IPS-20b (cell line): ENCODE data around the gene THAP4.

Source experiments
- H3K27ac ChIP-seq: one replicate; pipeline ENCODE4 v1.5.1; 2013; ENCODE audit warnings: low read length
- H3K27me3 ChIP-seq: 2 replicates; pipeline ENCODE4 v1.6.1; 2013; ENCODE audit warnings: mild to moderate bottlenecking, low read length, inconsistent platforms; ENCODE audit not compliant: insufficient read depth
- H3K36me3 ChIP-seq: 2 replicates; pipeline ENCODE4 v1.6.1; 2013; ENCODE audit warnings: low read depth, mild to moderate bottlenecking, inconsistent platforms, low read length, moderate library complexity; ENCODE audit not compliant: insufficient read depth
- H3K4me1 ChIP-seq: 2 replicates; pipeline ENCODE4 v1.6.1; 2013; ENCODE audit warnings: mild to moderate bottlenecking, control low read depth, inconsistent platforms, low read length, moderate library complexity; ENCODE audit not compliant: insufficient read depth
- H3K4me3 ChIP-seq: 2 replicates; pipeline ENCODE4 v1.5.1; 2013; ENCODE audit warnings: mild to moderate bottlenecking, low read length, inconsistent platforms
- H3K9ac ChIP-seq: 2 replicates; pipeline ENCODE4 v1.6.1; 2013; ENCODE audit warnings: low read depth, mild to moderate bottlenecking, inconsistent platforms, low read length, moderate library complexity
- H3K9me3 ChIP-seq: 2 replicates; pipeline ENCODE4 v1.6.1; 2013; ENCODE audit warnings: mild to moderate bottlenecking, low read depth, low read length, inconsistent platforms; ENCODE audit not compliant: insufficient read depth

THAP4 gene

DNA sequence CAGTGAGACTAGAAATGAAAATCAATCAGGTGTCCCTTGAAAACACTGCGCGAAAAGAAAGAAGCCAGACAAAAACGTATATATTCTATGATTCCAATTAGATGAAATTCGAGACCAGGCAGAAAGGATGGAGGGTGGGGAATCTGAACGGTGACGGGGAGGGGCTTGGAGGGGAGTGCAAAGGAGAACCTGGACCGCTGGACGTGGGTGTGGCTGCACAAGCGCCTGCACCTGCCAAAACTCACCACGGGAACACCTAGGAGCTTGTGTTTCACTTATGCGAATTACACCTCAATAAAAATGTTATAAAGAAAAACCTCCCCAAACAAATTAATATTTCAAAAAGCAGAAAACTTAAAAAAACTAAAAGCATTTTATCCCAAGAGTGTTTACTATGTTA, 21.9 kb downstream of the THAP4 start:
- Histone ChIP-seq H3K4me3 (no peak overlapping the region), H3K27ac (no peak overlapping the region), H3K27me3 (no peaks in the 10 kb centered on the region), H3K4me1 (peaks cover 7% of the 10 kb centered on the region; the same call in 1 of the 2 replicates), H3K36me3 (no peaks in the 10 kb centered on the region), H3K9me3 (no peaks in the 10 kb centered on the region), H3K9ac (no peak overlapping the region)

DNA sequence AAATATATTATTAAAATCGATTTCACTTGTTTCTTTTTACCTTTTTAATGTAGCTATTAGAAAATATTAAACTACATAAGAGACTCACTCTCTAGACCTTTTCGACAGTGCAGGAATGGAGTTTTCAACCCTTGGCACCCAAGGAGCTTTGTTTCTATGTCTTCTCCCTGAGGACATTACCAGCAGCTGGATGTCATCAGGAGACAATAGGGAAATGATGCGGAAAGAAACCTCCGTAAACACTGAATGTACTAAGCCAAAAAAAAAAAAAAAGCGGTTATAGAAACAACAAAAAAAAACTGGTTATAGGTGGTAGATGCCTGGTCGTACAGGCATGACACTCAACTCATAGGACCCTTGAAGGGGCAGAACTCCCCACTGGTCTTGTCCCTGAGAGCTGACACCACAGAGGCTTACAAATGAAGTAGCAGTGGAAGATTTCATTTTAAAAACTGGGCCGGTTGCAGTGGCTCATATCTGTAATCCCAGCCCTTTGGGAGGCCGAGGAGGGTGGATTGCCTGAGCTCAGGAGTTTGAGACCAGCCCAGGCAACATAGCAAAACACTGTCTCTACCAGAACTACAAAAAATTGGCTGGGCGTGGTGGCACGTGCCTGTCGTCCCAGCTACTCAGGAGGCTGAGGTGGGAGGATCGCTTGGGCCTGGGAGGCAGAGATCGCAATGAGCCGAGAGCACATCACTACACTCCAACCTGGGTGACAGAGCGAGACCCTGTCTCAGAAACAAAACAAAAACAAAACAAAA, 23.8 kb downstream of the THAP4 start:
- Histone ChIP-seq H3K27ac (no peak overlapping the region), H3K9ac (no peak overlapping the region), H3K27me3 (no peaks in the 10 kb centered on the region), H3K4me3 (no peak overlapping the region), H3K36me3 (peaks cover 3% of the 10 kb centered on the region; the same call in 1 of the 2 replicates), H3K9me3 (no peaks in the 10 kb centered on the region), H3K4me1 (peaks cover 7% of the 10 kb centered on the region; the same call in 1 of the 2 replicates)

DNA sequence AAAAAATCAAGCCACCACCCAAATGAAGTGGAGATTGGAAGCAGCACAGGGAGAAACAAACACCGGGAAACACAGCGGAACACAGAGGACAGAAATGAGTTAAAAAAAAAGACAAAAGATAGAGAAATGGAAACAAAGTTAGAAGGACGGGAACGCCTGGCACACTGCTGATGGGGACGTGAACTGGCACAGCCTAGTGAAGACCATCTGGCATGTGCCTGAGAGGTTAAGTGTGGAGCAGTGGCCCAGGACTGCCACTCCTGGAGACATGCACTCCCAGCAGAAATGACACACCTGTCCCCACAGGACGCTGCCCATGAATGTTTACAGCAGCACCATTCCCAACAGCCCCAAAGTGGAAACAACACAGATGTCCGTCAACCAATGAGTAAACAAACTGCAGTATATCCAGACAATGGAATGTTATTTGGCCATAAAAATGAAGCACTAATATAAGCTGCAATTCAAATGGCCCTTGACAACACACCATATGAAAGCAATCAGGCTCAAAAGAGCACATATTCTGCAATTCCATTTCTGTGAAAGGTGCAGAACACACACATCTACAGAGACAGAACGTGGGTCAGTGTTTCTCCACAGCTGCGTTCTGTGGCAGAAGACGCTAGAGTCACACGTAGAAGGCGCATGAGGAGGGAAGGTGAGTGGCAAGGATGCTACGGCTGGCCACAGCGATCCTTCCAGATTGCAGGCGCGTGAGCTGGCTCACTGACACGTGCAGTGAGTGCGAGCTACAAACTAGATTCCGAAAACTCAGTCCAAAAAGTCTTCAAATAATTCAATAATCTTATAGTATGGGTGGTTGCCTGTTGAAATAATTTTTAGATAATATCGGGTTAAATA, 24.6 kb downstream of the THAP4 start:
- Histone ChIP-seq H3K9ac (no peak overlapping the region), H3K4me3 (no peak overlapping the region), H3K9me3 (no peaks in the 10 kb centered on the region), H3K27me3 (no peaks in the 10 kb centered on the region), H3K4me1 (peaks cover under 1% of the 10 kb centered on the region; the same call in 1 of the 2 replicates), H3K36me3 (peaks cover 3% of the 10 kb centered on the region; the same call in 1 of the 2 replicates), H3K27ac (no peak overlapping the region)

DNA sequence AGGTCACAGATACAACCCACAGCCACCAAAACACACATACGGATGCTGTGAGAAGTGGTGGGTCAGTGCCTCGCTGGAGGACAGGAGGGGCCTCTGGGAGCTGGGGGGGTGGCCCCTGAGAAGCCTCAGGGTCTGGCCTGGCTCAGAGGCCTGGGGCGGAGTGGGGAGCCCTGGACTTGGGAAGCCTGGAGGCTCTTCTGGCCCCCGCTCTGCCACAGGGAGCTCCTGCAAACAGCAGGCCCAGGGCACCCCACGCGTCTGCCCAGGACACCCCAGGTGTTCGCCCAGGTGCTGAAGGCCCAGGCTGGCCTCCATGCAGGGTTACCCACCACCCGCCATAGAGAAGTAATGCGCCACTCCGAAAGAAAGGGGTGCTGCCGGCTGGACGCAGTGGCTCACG, 25.9 kb downstream of the THAP4 start:
- Histone ChIP-seq H3K4me1 (no peaks in the 10 kb centered on the region), H3K9ac (peak overlapping the region; percentile 63; the same call in 1 of the 2 replicates), H3K4me3 (peak overlapping the region; percentile 74; the same call in 1 of the 2 replicates), H3K27ac (no peak overlapping the region), H3K36me3 (peaks cover 9% of the 10 kb centered on the region), H3K9me3 (no peaks in the 10 kb centered on the region), H3K27me3 (no peaks in the 10 kb centered on the region)

DNA sequence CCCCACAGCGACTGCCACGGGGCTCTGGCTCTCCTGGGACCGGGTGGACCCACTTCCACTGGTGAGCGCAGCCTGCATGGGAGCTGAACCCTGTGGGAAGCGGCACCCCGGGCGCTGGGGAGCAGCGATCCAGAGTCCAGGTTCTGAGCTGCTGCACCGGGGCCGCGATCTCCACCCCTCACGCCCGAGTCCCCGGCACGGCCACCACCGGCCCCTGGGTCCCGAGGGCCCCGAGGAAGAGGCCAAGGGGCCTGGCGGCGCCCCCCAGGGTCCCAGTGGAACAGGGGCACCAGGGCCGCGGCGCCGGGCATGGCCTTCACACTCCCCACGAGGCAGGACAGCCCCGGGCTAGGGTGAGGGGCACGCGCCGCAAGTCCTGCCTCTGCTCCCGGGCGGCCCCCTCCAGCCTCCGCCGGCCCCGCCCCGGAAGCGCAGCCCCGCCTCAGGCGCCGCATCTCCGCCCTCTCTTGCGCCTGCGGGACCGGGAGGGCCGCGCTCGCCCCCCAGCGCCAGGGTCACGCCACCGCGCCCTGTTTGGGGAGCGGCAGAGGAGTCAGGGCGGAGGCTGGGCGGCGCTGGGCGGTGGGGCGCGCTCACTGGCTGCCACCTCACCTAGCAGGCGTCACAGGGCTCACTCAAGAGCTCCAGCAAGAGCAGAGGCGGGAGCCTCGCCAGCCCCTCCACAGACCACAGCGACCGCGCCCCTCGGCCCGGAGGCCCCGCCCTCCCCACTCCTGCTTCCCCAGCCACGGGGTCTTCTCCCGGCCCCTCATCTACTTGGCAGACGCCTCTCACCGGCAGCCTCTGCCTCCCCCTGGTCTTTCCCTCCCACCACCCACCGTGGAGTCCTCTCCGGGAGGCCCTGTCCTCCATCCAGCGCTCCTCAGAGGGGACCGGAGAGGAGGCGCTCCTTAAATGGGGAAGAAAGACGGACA, 26.8 kb downstream of the THAP4 start:
- Histone ChIP-seq H3K9ac (peak overlapping the region; percentile 79), H3K4me3 (peak overlapping the region; percentile 74), H3K27me3 (no peaks in the 10 kb centered on the region), H3K9me3 (no peaks in the 10 kb centered on the region), H3K36me3 (peaks cover 17% of the 10 kb centered on the region), H3K4me1 (no peaks in the 10 kb centered on the region), H3K27ac (peak overlapping the region; percentile 48)

DNA sequence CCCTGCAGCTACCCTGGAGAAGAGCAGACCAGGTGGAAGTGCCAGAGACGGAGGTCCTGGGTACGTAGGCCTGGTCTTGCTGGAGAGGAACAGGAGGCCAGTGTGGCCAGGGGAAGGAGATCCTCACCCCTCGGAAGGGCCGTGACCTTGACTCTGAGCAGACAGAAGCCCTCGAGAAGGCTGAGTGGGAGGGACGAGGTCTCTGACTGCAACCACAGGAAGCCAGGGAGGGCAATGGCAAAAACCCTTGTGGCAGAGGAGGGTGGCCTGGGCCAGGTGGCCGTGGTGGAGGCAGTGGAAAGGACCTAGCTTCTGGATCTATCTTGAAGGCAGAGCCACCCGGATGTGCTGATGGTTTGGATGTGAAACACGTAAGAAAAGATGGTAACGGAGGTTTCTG, 28.1 kb downstream of the THAP4 start:
- Histone ChIP-seq H3K27ac (no peak overlapping the region), H3K9ac (no peak overlapping the region; the same call in 1 of the 2 replicates), H3K36me3 (peaks cover 21% of the 10 kb centered on the region)

DNA sequence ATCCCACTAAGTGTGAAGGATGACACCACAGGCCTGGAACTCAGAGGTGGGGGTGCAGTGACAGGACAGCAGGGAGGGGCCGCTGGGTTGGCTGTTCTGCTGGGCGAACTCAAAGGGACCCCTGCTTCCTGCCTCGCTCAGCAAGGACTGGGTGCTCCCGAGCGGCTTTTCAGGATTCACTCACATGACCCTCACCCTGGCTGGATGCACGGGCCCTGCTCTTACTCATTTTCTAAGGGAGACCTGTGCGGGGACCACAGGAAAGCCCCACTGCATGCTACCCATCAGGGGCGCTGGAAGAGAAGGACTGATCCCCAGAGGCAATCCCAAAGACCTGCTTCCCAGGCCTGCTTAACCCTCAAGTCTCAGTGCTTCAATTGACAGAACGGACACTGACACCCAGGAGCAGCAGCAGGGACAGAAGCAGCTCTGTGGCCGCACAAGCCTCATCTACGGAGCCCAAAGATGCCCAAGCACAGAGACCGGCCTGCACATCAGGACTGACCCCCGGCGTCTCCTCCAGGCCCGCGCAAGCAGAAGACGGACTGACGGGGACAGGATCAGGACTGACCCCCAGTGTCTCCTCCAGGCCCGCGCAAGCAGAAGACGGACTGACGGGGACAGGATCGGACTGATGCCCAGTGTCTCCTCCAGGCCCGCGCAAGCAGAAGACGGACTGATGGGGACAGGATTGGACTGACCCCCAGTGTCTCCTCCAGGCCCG, 29.6 kb downstream of the THAP4 start:
- Histone ChIP-seq H3K4me1 (no peaks in the 10 kb centered on the region), H3K27me3 (no peaks in the 10 kb centered on the region), H3K27ac (no peak overlapping the region), H3K4me3 (no peak overlapping the region), H3K9me3 (no peaks in the 10 kb centered on the region), H3K36me3 (peaks cover 28% of the 10 kb centered on the region), H3K9ac (no peak overlapping the region)

More for the DNA sequence above, 28.1 kb downstream of the THAP4 start:
- H3K4me3 ChIP-seq = no peak overlapping the region
- no peaks in the 10 kb centered on the region for H3K27me3 ChIP-seq
- no peaks in the 10 kb centered on the region for H3K4me1 ChIP-seq
- H3K9me3 ChIP-seq = no peaks in the 10 kb centered on the region

DNA sequence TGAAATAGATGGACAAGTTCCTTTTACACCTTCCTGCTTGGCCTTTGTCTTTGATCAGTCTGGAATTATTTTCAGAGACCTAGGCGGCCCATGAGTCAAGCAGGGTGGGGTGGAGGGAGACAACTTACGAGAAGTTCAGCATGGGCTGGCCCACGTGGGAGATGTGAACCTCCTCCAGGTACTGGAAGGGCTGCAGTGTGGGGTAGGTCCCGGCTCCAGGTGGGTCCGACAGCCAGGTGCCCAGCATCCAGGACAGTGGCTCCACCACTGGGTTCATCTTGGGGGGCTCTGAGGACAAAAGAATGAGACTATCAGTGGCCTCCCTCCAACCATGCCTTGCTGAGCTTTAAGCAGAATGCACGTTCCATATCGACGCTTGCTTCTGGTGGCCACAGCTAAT, 30.8 kb downstream of the THAP4 start:
- Histone ChIP-seq H3K27ac (no peak overlapping the region), H3K4me3 (no peak overlapping the region), H3K4me1 (no peaks in the 10 kb centered on the region), H3K9me3 (no peaks in the 10 kb centered on the region), H3K27me3 (no peaks in the 10 kb centered on the region), H3K9ac (no peak overlapping the region), H3K36me3 (peaks cover 34% of the 10 kb centered on the region)

DNA sequence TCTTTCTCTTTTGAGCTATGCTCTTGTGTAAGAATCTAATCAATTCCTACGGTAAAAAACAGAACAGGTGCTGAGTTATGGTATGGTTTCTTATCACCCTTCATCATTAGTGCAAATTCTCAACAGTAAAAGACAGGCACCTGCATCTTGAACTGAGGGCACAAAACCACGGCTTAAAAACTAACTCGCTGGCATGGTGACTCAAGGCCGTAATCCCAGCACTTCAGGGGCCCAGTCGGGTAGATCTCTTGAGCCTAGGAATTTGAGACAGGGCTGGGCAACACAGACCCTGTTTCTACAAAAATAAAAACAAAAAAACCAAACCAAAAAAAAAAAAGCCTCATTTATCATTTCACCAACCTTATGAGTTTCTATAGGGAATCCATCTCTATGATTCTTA, 33.3 kb downstream of the THAP4 start:
- Histone ChIP-seq H3K9me3 (no peaks in the 10 kb centered on the region), H3K4me1 (no peaks in the 10 kb centered on the region), H3K36me3 (peaks cover 44% of the 10 kb centered on the region), H3K27ac (no peak overlapping the region), H3K27me3 (no peaks in the 10 kb centered on the region), H3K9ac (no peak overlapping the region), H3K4me3 (no peak overlapping the region)

DNA sequence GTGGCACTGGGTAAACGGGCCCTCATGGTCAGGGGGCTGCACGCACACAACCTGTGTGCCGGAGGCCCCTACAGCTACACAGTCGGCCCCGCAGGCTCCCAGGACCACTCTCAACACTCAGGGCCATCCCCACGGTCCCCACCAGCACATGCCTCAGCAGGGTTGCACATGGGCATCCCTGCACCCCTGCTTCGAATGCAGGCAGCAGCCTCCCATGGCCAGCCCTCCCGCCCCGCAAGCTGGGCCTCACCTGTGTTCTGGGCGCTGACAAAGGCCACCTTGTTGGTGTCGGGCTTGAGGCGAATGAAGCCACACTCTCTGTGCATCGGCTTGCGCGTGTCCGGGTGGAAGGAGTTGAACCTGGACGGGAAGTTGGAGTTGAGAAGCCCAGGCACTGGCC, 34.2 kb downstream of the THAP4 start:
- peaks cover 48% of the 10 kb centered on the region for H3K36me3 ChIP-seq
- H3K4me3 ChIP-seq = no peak overlapping the region
- no peaks in the 10 kb centered on the region for H3K9me3 ChIP-seq
- no peak overlapping the region for H3K9ac ChIP-seq
- no peak overlapping the region for H3K27ac ChIP-seq
- no peaks in the 10 kb centered on the region for H3K4me1 ChIP-seq
- H3K27me3 ChIP-seq = no peaks in the 10 kb centered on the region

DNA sequence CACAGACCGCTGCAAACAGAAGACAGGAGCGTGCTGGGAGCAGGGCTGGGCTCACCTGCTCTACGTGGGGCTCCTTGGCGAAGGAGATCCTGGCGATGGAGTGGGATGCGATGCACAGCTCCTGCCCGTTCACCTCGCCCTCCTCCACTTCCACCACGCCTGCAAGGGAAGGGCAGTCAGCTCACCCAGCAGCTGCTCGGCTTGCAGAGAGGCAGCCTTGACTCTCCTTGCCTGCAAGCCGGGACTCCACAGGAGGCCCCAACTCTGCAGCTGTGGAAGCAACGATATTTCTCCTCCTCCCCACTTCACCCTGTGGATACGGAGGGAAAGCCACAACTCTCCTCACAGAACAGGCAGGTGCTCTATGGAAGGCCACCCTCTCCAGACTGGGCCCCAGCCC, 35.1 kb downstream of the THAP4 start:
- Histone ChIP-seq H3K9ac (no peak overlapping the region), H3K9me3 (no peaks in the 10 kb centered on the region), H3K36me3 (peaks cover 48% of the 10 kb centered on the region), H3K27ac (no peak overlapping the region), H3K4me1 (no peaks in the 10 kb centered on the region), H3K4me3 (no peak overlapping the region), H3K27me3 (no peaks in the 10 kb centered on the region)
